ENCODE measurements around the gene CILP.

- TF ChIP-seq CTCF (IDR thresholded peaks at IDR 0.05) (no peak), POLR2A (IDR thresholded peaks at IDR 0.05; ENCODE audit: low read depth) (no peak)
Observed at GRCh38 chr15:65192016-65192415, 19.3 kb downstream of the CILP start.

Data from esophagus muscularis mucosa (tissue), 3 donors.